NT2/D1 (cell line): ENCODE measurements around the gene PGAM2.

Experiments used
- YY1 ChIP-seq: IDR thresholded peaks from 2 replicates; pipeline ENCODE4 v1.6.1; 2011; ENCODE audit not compliant: insufficient read length, insufficient read depth
- ZNF274 ChIP-seq: IDR thresholded peaks from 2 replicates; pipeline ENCODE4 v1.6.1; 2011; ENCODE audit warnings: mild to moderate bottlenecking, low read depth, low read length

- TF ChIP-seq YY1 (no peak), ZNF274 (no peak)
Measured at GRCh38 chr7:44094883-44095592, 29.7 kb upstream of the PGAM2 start.
